Endothelial cell of umbilical vein (primary cell): ENCODE results near the gene TSFM. TPM values are rescaled to one million over a fixed set of nuclear protein-coding genes. Genes with fewer than 3 reads are reported as not detected.
A peak's percentile ranks its signal among the peaks of the same experiment; 100 is the strongest.

ENCODE experiments used
- BruUV-seq: library from RNA; stranded (reverse); fragments of 400-500 nt; replicated peaks from 2 replicates; lab custom pipeline; 2021; lab: Mats Ljungman, UMichigan
- CTCF ChIA-PET: fragments of 300-600, 350-600 bp; sonication (Branson Sonifier 250); formaldehyde crosslinking; loops from one replicate; lab custom pipeline; 2021; ENCODE audit warnings: antibody characterized with exemption, inconsistent platforms; lab: Charles Lee
- POLR2A ChIA-PET: fragments of 300-600, 350-600 bp; sonication (Branson Sonifier 250); formaldehyde crosslinking; loops from one replicate; lab custom pipeline; 2021; ENCODE audit warnings: antibody characterized with exemption, inconsistent platforms; lab: Charles Lee
- DNase-seq: peaks from one replicate; pipeline ENCODE4 v3.0.0-alpha.2; 2011; ENCODE audit warnings: low read depth, low spot score
- FAIRE-seq: peaks from 2 replicates; lab custom pipeline; 2011; peaks lifted over from hg19 to GRCh38; lab: Jason Lieb, UNC
- H2AFZ ChIP-seq: 2 replicates; pipeline ENCODE4 v1.6.0; 2012; ENCODE audit warnings: low read depth, low read length, control low read depth, inconsistent platforms
- H3K27ac ChIP-seq: 2 replicates; pipeline ENCODE4 v1.5.1; 2011; ENCODE audit warnings: low read depth, mild to moderate bottlenecking, control low read depth, low read length, moderate library complexity; ENCODE audit not compliant: insufficient read depth
- H3K27me3 ChIP-seq, 2 experiments: 2 replicates each; pipeline versions ENCODE4 v1.6.0 to v1.6.1; 2011; ENCODE audit warnings: low read length in 2 of 2, mixed read lengths in 1 of 2; ENCODE audit not compliant: control insufficient read depth in 2 of 2, insufficient read depth in 2 of 2
- H3K36me3 ChIP-seq, 2 experiments: 2 replicates in 1 of 2; 3 replicates in 1 of 2; pipeline ENCODE4 v1.5.1; 2011; ENCODE audit warnings: low read length in 2 of 2, mild to moderate bottlenecking in 1 of 2, moderate library complexity in 1 of 2; ENCODE audit not compliant: control insufficient read depth in 2 of 2, insufficient read depth in 2 of 2; ENCODE audit errors: extremely low read depth in 1 of 2
- H3K4me1 ChIP-seq: 3 replicates; pipeline ENCODE4 v1.5.1; 2011; ENCODE audit warnings: mild to moderate bottlenecking, low read length; ENCODE audit not compliant: control insufficient read depth, insufficient read depth; ENCODE audit errors: extremely low read depth
- H3K4me2 ChIP-seq: 2 replicates; pipeline ENCODE4 v1.6.1; 2011; ENCODE audit warnings: low read length, control low read depth, mixed read lengths; ENCODE audit not compliant: insufficient read depth
- H3K4me3 ChIP-seq, 3 experiments: fragments of 200-600 bp in 1 of 3; sonication (generic), shearing (Covaris generic) in 1 of 3; replicated peaks in 1 of 3; 2 replicates each; pipeline ENCODE4 v1.5.1; 2011 to 2016; ENCODE audit warnings: control low read depth in 3 of 3, low read length in 3 of 3, mild to moderate bottlenecking in 2 of 3, inconsistent platforms in 1 of 3, low read depth in 1 of 3, moderate library complexity in 1 of 3; ENCODE audit not compliant: insufficient read depth in 1 of 3
- H3K79me2 ChIP-seq: 2 replicates; pipeline ENCODE4 v1.6.0; 2012; ENCODE audit warnings: low read length, inconsistent platforms; ENCODE audit not compliant: control insufficient read depth, insufficient read depth
- H3K9ac ChIP-seq: replicated peaks from 2 replicates; pipeline ENCODE3; 2011; ENCODE audit warnings: low read length, control low read depth; ENCODE audit not compliant: insufficient read depth; ENCODE audit errors: extremely low read depth
- H3K9me1 ChIP-seq: replicated peaks from 3 replicates; pipeline ENCODE4 v1.6.0; 2011; ENCODE audit warnings: mild to moderate bottlenecking, low read length; ENCODE audit not compliant: control insufficient read depth, insufficient read depth; ENCODE audit errors: extremely low read depth
- H3K9me3 ChIP-seq: replicated peaks from 2 replicates; pipeline ENCODE4 v1.5.1; 2012; ENCODE audit warnings: low read length, inconsistent platforms; ENCODE audit not compliant: control insufficient read depth, insufficient read depth
- H4K20me1 ChIP-seq: replicated peaks from 2 replicates; pipeline ENCODE3; 2011; ENCODE audit warnings: mild to moderate bottlenecking, low read length; ENCODE audit not compliant: control insufficient read depth, insufficient read depth; ENCODE audit errors: extremely low read depth
- EZH2 ChIP-seq: IDR thresholded peaks from 2 replicates; pipeline ENCODE4 v1.6.1; 2012; ENCODE audit warnings: borderline replicate concordance, low read depth, mild to moderate bottlenecking, moderate library complexity, low read length, inconsistent platforms; ENCODE audit not compliant: severe bottlenecking
- FOS ChIP-seq: IDR thresholded peaks from 2 replicates; pipeline ENCODE4 v1.6.1; 2011; ENCODE audit warnings: mild to moderate bottlenecking, low read length, moderate library complexity, borderline replicate concordance; ENCODE audit not compliant: insufficient read depth
- GATA2 ChIP-seq: IDR thresholded peaks from 2 replicates; pipeline ENCODE4 v1.7.0; 2011; ENCODE audit warnings: low read depth, mild to moderate bottlenecking, moderate library complexity, mixed read lengths, low read length; ENCODE audit not compliant: insufficient read length, insufficient read depth
- JUN ChIP-seq: IDR thresholded peaks from 2 replicates; pipeline ENCODE4 v1.6.1; 2011; ENCODE audit warnings: borderline replicate concordance, low read depth; ENCODE audit not compliant: insufficient read length, insufficient read depth
- MYC ChIP-seq: IDR thresholded peaks from one replicate; pipeline ENCODE4 v1.6.1; 2011; ENCODE audit warnings: mild to moderate bottlenecking, low read depth, low read length
- POLR2A ChIP-seq: IDR thresholded peaks from 2 replicates; pipeline ENCODE4 v1.6.1; 2012; ENCODE audit warnings: low read depth, mild to moderate bottlenecking, control low read depth, low read length
- POLR2AphosphoS5 ChIP-seq: IDR thresholded peaks from 2 replicates; pipeline ENCODE4 v1.6.1; 2012; ENCODE audit warnings: low read depth, mild to moderate bottlenecking, control low read depth, low read length, moderate library complexity; ENCODE audit not compliant: insufficient read depth
- dilution Hi-C: fragments of 300-500 bp; cut with MboI; formaldehyde crosslinking; loops from one replicate; pipeline ENCODE4 v1.15.0; 2019; ENCODE audit warnings: low sequenced_read_pairs; ENCODE audit not compliant: extremely low pct_ligation_motif_present
- intact Hi-C: fragments of 100-400 bp; cut with micrococcal nuclease; formaldehyde crosslinking; loops from one replicate; pipeline ENCODE4 v1.10.0; 2022
- polyA plus RNA-seq, 4 experiments: library from polyadenylated mRNA; depleted of rRNA in 3 of 4; stranded (reverse) in 3 of 4; unstranded in 1 of 4; fragments of >200 nt; gene quantifications; 2 replicates each; pipeline versions ENCODE4 v1.2.1 to v1.2.3, GENCODE V29; 2011 to 2012; ENCODE audit warnings: missing spikeins in 1 of 4
- total RNA-seq: library from RNA; stranded (reverse); gene quantifications from 2 replicates; pipeline ENCODE4 v1.2.3, GENCODE V29; 2021
- TF ChIP-seq, protein P1 (sequence below): IDR thresholded peaks from 2 replicates; pipeline ENCODE4 v1.6.1; 2011; ENCODE audit not compliant: insufficient read depth, insufficient read length

TSFM gene
- total and polyA plus RNA-seq, 2 donors (not counting 3 experiments of a cell fraction or from before 2014, with no cell fraction given) = 16.5 to 41.8 TPM

DNA sequence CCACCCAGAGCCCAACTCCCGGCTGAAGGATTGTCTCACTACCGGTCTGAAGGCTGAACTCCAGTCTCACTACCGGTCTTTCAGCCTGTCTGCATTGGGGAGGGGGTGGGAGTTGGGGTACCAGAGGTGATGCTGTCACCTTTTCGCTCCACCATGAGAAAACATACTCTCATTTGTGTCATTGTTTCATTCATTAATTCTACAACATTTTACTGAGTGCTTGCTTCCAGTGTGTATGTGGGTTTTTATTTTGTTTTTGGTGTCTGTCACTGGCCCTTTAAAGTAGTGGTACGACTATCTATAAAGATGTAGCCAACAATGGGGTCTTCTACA, 30.0 kb upstream of the TSFM start:
- Histone ChIP-seq H3K9me3 (no peaks in the 10 kb centered on the region), H3K4me2 (peak overlapping the region; percentile 53), H2AFZ (peak overlapping the region; percentile 19), H3K9me1 (no peaks in the 10 kb centered on the region), H3K9ac (no peak overlapping the region), H3K4me3 (peak overlapping the region in 2 of 3 experiments; percentile 3 to 25), H3K36me3 (peaks cover 4 to 19% of the 10 kb centered on the region in 2 experiments), H3K79me2 (peaks cover 19% of the 10 kb centered on the region), H3K27me3 (peaks cover 22 to 28% of the 10 kb centered on the region in 2 experiments), H3K27ac (no peak overlapping the region), H4K20me1 (no peaks in the 10 kb centered on the region), H3K4me1 (peaks cover 17% of the 10 kb centered on the region)
- FAIRE-seq = no peak
- CTCF ChIA-PET = interaction anchor here (0.8 to 1.2 kb wide), 2 partner anchors 12 to 26 kb away, joined by 3 to 5 read pairs; no protein-coding TSS in a partner anchor
- DNase-seq = no peak
- BruUV-seq = no TSS peak
- TF ChIP-seq GATA2 (no peak), POLR2A (peak; percentile 12)
- TF ChIP-seq, protein P1, sequence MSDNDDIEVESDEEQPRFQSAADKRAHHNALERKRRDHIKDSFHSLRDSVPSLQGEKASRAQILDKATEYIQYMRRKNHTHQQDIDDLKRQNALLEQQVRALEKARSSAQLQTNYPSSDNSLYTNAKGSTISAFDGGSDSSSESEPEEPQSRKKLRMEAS = no peak
- POLR2A ChIA-PET = no interaction called here
- intact Hi-C loops = loop anchor here (1.0 kb wide), 2 partner anchors 20 to 26 kb away; partner anchors contain the start of genes EEF1AKMT3 and METTL1
- dilution Hi-C loops = no loop called here

DNA sequence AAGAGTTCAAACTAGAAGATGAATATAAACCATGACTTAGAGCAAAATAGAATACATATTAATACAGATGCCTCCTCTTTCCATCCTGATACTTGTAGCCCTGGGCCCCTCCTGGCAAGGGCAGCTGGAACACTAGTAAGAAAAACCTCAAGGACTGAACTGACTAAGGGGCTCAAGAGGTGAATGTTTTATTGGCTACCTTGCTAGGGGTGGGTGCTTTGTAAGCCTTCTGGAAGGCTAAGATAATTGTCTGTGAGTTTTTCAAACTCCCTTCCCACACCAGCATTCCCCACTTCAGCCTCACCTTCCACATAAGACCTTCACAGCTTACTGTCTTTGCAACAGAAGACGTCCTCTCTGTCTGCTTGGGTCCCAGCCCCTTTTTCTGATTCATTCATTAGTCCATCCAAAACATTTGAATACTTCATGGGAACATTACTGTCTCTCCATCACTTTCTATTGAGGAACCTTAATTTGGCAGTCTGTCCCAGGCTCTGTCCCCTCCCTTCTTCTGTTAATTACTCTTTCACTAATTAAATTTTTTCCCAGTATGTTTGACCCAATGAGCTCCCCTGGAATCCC, 28.7 kb upstream of the TSFM start:
- DNase-seq (no peak), FAIRE-seq (no peak)
- ChIA-PET CTCF (no interaction called here), POLR2A (no interaction called here)
- Histone ChIP-seq H3K4me2 (no peak overlapping the region), H3K36me3 (peaks cover 0 to 14% of the 10 kb centered on the region in 2 experiments), H2AFZ (no peak overlapping the region), H3K27ac (no peak overlapping the region), H3K4me1 (peaks cover 17% of the 10 kb centered on the region), H3K27me3 (peaks cover 25 to 33% of the 10 kb centered on the region in 2 experiments), H4K20me1 (no peaks in the 10 kb centered on the region), H3K9me1 (no peaks in the 10 kb centered on the region), H3K9me3 (no peaks in the 10 kb centered on the region), H3K9ac (no peak overlapping the region), H3K4me3 (no peak overlapping the region), H3K79me2 (peaks cover 19% of the 10 kb centered on the region)
- TF ChIP-seq FOS = no peak
- no peak for TF ChIP-seq MYC
- no peak for TF ChIP-seq JUN
- TF ChIP-seq GATA2 = no peak
- TF ChIP-seq, protein P1 = no peak
- TF ChIP-seq POLR2A = no peak
- no peak for TF ChIP-seq POLR2AphosphoS5
- no peak for TF ChIP-seq EZH2
- intact Hi-C loops (no loop called here), dilution Hi-C loops (no loop called here)
- BruUV-seq = no TSS peak
